ENCODE measurements around the gene PRKG1.

Gene PRKG1

DNA sequence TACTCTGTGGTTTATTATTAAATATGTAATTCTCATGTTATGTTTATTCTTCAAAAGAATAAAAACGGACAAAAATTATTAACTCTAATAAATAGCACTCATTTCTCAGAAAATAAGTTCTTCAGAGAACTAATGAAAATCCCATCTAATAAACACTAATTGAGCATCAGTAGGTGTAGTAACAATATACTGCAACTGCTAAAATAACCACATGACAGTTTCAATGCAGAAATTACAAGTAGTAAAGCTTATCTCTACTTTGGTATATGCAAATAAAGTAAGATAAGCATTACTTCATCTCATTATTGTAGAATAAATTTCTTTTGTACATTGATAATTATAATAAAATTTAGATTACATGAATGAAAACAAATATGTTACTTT lies 1183.4 kb downstream of the PRKG1 start:
- DNase-seq = no peak

GRCh38 chr10:52258799-52259425 lies 1184.6 kb downstream of the PRKG1 start:
- no peak for DNase-seq

GRCh38 chr10:52259426-52259812 lies 1185.1 kb downstream of the PRKG1 start:
- DNase-seq = no peak

DNA sequence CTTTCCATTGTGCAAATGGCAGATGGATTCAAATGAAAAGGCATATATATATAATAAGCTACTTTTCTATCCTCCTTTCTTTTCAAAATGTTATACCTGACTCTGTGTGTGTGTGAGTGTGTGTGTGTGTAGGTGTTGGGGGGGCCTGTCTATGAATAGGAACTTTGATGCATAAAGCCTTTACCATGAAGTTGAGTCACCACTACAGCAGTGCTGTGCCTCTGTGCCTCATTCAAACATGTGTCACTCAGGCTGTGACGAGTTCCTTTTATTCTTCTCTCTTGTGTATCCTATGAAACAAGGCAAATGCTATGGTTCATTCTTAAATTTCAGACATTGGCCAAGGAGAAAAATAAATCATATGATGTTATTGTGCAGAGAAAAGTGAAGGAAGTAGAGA lies 1187.1 kb downstream of the PRKG1 start:
- no peak for DNase-seq

GRCh38 chr10:52265131-52265926 lies 1191.0 kb downstream of the PRKG1 start:
- no peak for DNase-seq

GRCh38 chr10:52266858-52267257 lies 1192.6 kb downstream of the PRKG1 start:
- no peak for DNase-seq

DNA sequence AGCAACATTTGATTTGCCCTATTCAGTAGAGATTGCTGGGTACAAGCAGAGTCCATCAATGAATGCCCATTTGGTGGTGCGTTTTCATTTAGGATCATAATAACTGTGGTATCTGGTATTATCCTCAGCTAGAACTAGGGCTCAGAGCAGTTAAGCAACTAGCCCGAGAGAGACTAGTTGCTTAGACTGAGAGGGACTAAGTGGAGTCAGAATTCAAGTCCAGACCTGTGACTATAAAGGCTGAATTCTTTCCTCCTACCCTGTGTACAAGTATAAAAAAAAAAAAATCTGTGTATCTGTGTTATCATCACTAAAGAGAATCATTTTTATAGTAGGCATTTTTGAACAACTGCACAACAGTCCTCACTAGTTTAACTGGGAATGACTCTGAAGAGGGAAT lies 1194.5 kb downstream of the PRKG1 start:
- DNase-seq = no peak

- DNase-seq = no peak
These were observed 1194.9 kb downstream of the PRKG1 start for GRCh38 chr10:52269233-52269632.

GRCh38 chr10:52276163-52276562 lies 1201.9 kb downstream of the PRKG1 start:
- no peak for DNase-seq

GRCh38 chr10:52276986-52277385 lies 1202.7 kb downstream of the PRKG1 start:
- DNase-seq = no peak

- DNase-seq = no peak
These were observed 1205.3 kb downstream of the PRKG1 start for GRCh38 chr10:52279546-52279945.

DNA sequence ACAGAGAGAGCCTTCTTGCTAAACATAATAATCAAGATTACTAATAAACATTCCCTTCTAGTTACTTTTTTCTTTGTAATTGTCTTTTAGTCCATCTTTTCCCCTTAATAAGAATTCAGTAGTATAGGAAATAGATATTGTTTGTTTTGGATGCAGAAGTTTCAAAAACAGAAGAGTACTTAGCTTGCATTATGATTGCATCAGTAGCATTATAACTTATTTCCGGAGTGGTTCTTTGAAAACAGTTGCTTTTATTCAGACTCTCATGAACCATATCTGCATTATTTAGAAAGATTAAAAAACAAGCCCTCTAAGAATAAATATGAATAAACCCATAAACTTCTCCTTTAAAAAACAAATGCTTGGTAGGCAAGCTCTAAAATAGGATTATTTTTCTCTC lies 1205.8 kb downstream of the PRKG1 start:
- DNase-seq = no peak

- DNase-seq = no peak
These were observed 1208.9 kb downstream of the PRKG1 start for GRCh38 chr10:52283174-52283573.

GRCh38 chr10:52284416-52285013 lies 1210.2 kb downstream of the PRKG1 start:
- no peak for DNase-seq

DNA sequence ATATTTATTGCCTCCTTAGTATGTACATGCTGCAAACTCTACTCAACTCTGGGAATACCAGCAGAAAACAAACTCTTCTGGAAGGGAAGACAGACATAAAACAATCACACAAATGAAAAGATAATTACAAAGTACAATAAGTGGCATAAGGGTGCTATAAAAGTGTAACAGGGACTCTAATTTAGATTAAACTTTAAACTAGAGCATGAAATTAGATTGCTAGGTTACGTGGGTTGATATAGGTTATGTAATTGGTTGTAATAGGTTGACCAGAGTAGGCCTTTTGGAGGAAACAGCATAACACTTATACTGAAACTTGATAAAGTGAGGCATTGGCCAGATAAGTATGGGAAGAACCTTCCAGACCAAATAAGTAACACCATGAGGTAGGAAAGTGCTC lies 1213.6 kb downstream of the PRKG1 start:
- no peak for DNase-seq

DNA sequence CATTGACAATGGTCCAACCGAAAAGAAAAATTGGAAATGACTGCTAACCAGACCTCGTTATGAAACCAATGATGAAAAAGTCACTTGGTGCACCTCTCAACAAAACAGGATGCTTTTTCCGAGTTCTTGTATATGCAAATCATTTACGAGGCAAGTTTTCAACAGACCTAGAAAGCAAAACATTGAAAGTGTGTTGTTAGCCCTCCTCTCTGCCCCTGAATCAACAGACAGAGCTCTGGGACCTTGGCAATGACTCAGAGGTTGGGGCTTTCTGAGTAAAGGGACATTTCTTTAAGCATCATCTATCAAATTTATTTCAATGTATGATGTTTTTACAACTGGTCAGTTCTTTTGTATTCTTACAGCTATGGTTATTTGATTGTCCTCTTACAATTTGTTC lies 1223.5 kb downstream of the PRKG1 start:
- DNase-seq = no peak

DNA sequence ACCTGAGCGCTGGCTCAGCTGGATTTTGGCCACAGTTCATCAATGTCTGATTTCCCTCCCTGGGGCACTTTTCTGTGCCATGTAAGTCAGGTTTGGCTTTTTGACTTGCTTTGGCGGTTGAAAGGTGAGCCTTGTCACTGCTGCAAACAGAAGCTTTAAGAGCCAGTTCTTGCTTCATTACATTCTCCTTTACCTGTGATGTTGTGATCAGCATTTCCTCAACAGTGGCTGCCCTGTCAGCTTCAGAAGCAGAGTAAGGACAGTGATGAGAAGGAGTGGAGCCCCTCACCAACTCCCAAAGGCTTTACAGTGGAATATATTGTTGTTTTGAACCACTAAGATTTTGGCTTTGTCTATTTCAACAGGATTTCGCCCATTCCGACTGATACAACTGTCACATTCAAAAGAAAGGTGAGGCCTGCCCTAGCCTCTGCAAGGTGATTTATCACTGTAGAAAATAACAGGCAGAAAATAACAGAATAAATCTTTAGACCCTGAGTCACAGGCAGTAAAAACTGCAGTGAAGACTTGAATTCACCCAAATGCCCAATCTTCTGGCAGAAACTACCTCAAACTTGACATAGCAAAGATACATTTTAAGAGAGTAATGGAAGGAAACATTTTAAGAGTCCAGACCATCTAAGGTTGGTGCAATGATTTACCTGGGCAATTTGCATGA lies 1226.5 kb downstream of the PRKG1 start:
- no peak for DNase-seq

DNA sequence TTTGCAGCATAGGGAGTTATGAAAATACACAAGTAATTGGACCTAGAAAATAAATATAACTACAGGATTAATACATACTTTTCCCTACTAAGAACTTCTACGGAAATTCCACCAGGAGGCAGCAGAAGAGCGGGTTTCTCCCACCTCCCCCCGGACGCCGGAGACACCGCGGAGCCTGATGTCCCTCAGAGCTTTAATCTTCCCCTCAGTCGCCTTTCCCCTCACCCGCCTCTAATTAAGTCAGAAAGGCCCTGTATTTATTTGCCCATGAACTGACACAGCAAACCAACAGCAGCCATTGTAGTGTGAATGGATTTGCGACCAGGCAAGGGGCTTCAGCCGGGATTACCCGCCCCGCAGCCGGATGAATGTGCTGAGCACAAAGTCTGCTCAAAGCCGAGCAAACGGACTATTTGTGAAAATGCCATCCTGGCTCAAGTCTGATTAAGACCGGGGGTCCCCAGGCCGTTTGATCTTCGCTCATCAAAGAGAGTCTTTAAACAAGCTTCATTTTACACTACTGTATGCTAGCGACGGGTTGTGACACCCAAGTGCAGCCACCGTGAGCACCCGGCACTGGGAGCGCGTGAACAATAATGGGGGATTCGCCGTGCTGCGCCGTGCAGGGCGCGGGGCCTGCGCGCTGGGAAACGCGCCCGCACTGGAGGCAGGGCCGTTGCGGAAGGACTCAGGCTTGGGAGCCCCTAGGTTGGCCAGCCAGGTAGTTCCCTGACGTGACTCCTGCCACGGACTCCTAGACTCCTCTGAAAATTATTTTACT lies 1234.2 kb downstream of the PRKG1 start:
- DNase-seq = peak; percentile 17 to 27

GRCh38 chr10:52312942-52313255 lies 1238.6 kb downstream of the PRKG1 start:
- DNase-seq = no peak

DNA sequence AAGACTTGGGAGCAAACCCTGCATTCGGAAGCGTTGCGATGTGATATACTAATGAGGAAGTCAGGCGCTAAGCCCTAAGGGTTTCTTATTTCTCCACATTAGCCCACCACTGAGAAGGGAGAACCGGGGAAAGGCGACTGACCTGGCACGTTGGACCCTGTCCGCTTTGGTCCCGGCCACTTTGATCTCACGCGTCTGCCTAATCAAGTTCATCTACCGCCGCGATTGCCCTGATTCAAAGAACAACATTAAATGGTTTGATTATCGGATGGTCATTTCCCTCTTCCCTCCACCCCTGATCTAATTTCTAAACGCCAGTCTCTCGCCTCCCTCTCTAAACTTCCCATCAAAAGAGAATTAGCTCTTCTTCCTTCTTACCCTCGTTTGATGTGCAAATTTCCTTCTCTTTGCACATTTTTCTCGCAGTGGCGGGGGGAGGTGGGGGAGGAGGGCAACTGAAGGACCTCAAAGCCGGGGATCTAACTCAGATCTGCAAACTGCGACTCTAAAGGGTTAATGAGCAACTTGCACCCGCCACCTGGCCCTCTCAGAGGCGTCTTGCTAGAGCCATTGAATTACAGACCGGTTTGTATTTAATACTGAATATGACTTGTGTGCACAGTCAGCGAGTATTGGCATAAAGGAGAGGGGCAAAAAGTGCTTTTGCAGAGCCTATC lies 1239.1 kb downstream of the PRKG1 start:
- no peak for DNase-seq

DNA sequence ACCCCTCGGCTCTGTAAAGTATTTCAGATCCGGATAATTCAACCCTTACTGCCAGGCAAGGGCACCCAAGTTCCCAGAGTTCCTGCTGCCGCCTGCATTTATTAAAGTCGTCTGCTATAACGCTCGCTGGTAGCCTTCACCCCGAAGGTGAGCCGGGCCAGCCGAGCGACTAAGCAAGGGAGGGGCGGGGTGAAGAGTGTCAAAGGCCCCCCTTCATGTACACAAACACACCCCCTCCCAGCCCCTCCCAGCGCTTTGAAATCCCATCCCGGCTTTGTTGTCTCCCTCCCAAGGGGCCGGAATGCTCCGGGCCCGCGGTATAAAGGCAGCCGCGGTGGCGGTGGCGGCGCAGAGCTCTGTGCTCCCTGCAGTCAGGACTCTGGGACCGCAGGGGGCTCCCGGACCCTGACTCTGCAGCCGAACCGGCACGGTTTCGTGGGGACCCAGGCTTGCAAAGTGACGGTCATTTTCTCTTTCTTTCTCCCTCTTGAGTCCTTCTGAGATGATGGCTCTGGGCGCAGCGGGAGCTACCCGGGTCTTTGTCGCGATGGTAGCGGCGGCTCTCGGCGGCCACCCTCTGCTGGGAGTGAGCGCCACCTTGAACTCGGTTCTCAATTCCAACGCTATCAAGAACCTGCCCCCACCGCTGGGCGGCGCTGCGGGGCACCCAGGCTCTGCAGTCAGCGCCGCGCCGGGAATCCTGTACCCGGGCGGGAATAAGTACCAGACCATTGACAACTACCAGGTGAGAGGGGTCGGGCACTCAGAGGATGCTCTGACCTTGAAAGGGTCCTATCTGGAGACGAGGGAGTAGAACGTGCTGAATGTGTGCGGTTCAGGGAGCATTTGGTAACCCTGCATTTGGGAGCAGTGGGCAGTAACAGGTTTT lies 1239.9 kb downstream of the PRKG1 start, which contains the start of gene DKK1:
Gene DKK1, plus strand, starts transcription at position 349 of the 889 bp plus-strand sequence. Its CDS starts 154 bp downstream, at position 503.
- peak; percentile 7 to 24 for DNase-seq
